ENCODE measurements around the gene SGIP1. TPM values are rescaled to one million over a fixed set of nuclear protein-coding genes. Genes with fewer than 3 reads are reported as not detected.

The SGIP1 gene
- total RNA-seq, 2 experiments from 2014 or later = not detected

- H3K4me3 Mint-ChIP-seq = no peak overlapping the region
- CTCF ChIA-PET = interaction anchor here (1.4 kb wide), 1 partner anchor 48 kb away, joined by 5 read pairs; no protein-coding TSS in a partner anchor
- ATAC-seq = no peak
Observed at GRCh38 chr1:66552287-66552686, 18.3 kb downstream of the SGIP1 start.

GRCh38 chr1:66552829-66553228 lies 18.9 kb downstream of the SGIP1 start:
- intact Hi-C loops (cut with micrococcal nuclease) = no loop called here
- ChIA-PET CTCF (interaction anchor here (1.4 kb wide), 1 partner anchor 49 kb away, joined by 5 read pairs; no protein-coding TSS in a partner anchor), POLR2A (no interaction called here)
- peaks cover 3% of the 10 kb centered on the region for H3K4me1 Mint-ChIP-seq (ENCODE audit: low read depth)
- no peak overlapping the region for H3K4me3 Mint-ChIP-seq
- H3K27ac Mint-ChIP-seq = no peak overlapping the region
- no peaks in the 10 kb centered on the region for H3K27me3 Mint-ChIP-seq
- H3K36me3 Mint-ChIP-seq (ENCODE audit: low read depth) = no peaks in the 10 kb centered on the region
- DNase-seq (no peak), ATAC-seq (no peak)
- H3K9me3 Mint-ChIP-seq = no peaks in the 10 kb centered on the region
- no peak for TF ChIP-seq CTCF (IDR thresholded peaks at IDR 0.05)

More at GRCh38 chr1:66552287-66552686, 18.3 kb downstream of the SGIP1 start:
- no peak for TF ChIP-seq CTCF (IDR thresholded peaks at IDR 0.05)
- intact Hi-C loops (cut with micrococcal nuclease) = no loop called here
- Mint-ChIP-seq H3K36me3 (ENCODE audit: low read depth) (no peaks in the 10 kb centered on the region), H3K9me3 (no peaks in the 10 kb centered on the region), H3K27me3 (peaks cover 2% of the 10 kb centered on the region), H3K4me1 (ENCODE audit: low read depth) (peaks cover 3% of the 10 kb centered on the region), H3K27ac (no peak overlapping the region)
- POLR2A ChIA-PET = no interaction called here
- DNase-seq = no peak

- ChIA-PET POLR2A (no interaction called here), CTCF (interaction anchor here (1.3 kb wide), 1 partner anchor 9 kb away, joined by 3 read pairs; no protein-coding TSS in a partner anchor)
- TF ChIP-seq CTCF (IDR thresholded peaks at IDR 0.05) = no peak
- Mint-ChIP-seq H3K36me3 (ENCODE audit: low read depth) (no peaks in the 10 kb centered on the region), H3K4me1 (ENCODE audit: low read depth) (peaks cover 3% of the 10 kb centered on the region), H3K9me3 (no peaks in the 10 kb centered on the region), H3K4me3 (no peak overlapping the region), H3K27me3 (no peaks in the 10 kb centered on the region), H3K27ac (no peak overlapping the region)
- DNase-seq = no peak
- intact Hi-C loops (cut with micrococcal nuclease) = no loop called here
- no peak for ATAC-seq
Observed at GRCh38 chr1:66553846-66554245, 19.9 kb downstream of the SGIP1 start.

GRCh38 chr1:66556161-66556611 lies 22.2 kb downstream of the SGIP1 start:
- no peaks in the 10 kb centered on the region for H3K27me3 Mint-ChIP-seq
- H3K4me1 Mint-ChIP-seq (ENCODE audit: low read depth) = peaks cover 3% of the 10 kb centered on the region
- no peak overlapping the region for H3K4me3 Mint-ChIP-seq
- POLR2A ChIA-PET = no interaction called here
- no peak for TF ChIP-seq CTCF (IDR thresholded peaks at IDR 0.05)
- DNase-seq (no peak), ATAC-seq (no peak)
- H3K27ac Mint-ChIP-seq = no peak overlapping the region
- CTCF ChIA-PET = interaction anchor here (1.0 kb wide), 1 partner anchor 110 kb away, joined by 3 read pairs; no protein-coding TSS in a partner anchor
- no peaks in the 10 kb centered on the region for H3K36me3 Mint-ChIP-seq (ENCODE audit: low read depth)
- no peaks in the 10 kb centered on the region for H3K9me3 Mint-ChIP-seq
- intact Hi-C loops (cut with micrococcal nuclease) = no loop called here

- H3K36me3 Mint-ChIP-seq (ENCODE audit: low read depth) = no peaks in the 10 kb centered on the region
- H3K27me3 Mint-ChIP-seq = no peaks in the 10 kb centered on the region
- ChIA-PET POLR2A (no interaction called here), CTCF (no interaction called here)
- no peak for ATAC-seq
- H3K4me3 Mint-ChIP-seq = no peak overlapping the region
- intact Hi-C loops (cut with micrococcal nuclease) = no loop called here
- no peak for DNase-seq
- peaks cover 3% of the 10 kb centered on the region for H3K4me1 Mint-ChIP-seq (ENCODE audit: low read depth)
- no peak overlapping the region for H3K27ac Mint-ChIP-seq
- TF ChIP-seq CTCF (IDR thresholded peaks at IDR 0.05) = no peak
- no peaks in the 10 kb centered on the region for H3K9me3 Mint-ChIP-seq
Observed at GRCh38 chr1:66557157-66557556, 23.2 kb downstream of the SGIP1 start.
